ENCODE measurements around the gene MDGA2. TPM values are rescaled to one million over a fixed set of nuclear protein-coding genes. Genes with fewer than 3 reads are reported as not detected.
"Not testable (repeated sequence)": the region's sequence is repeated elsewhere in the genome, so short reads cannot be mapped to it uniquely, and the experiment has no call there.

MDGA2 gene
- total RNA-seq, 4 donors from 2014 or later, result 4.2 TPM; not detected in 3

GRCh38 chr14:47191700-47192099 is 483.7 kb downstream of the MDGA2 start:
- H3K27me3 ChIP-seq, result no peaks in the 10 kb centered on the region
- DNase-seq, result no peak
- no peak overlapping the region for H3K4me3 ChIP-seq
- no peaks in the 10 kb centered on the region for H3K4me1 ChIP-seq
- no peak overlapping the region for H3K27ac ChIP-seq
- H3K36me3 ChIP-seq, result no peaks in the 10 kb centered on the region
- H3K9me3 ChIP-seq, result no peaks in the 10 kb centered on the region
- TF ChIP-seq, protein P1, sequence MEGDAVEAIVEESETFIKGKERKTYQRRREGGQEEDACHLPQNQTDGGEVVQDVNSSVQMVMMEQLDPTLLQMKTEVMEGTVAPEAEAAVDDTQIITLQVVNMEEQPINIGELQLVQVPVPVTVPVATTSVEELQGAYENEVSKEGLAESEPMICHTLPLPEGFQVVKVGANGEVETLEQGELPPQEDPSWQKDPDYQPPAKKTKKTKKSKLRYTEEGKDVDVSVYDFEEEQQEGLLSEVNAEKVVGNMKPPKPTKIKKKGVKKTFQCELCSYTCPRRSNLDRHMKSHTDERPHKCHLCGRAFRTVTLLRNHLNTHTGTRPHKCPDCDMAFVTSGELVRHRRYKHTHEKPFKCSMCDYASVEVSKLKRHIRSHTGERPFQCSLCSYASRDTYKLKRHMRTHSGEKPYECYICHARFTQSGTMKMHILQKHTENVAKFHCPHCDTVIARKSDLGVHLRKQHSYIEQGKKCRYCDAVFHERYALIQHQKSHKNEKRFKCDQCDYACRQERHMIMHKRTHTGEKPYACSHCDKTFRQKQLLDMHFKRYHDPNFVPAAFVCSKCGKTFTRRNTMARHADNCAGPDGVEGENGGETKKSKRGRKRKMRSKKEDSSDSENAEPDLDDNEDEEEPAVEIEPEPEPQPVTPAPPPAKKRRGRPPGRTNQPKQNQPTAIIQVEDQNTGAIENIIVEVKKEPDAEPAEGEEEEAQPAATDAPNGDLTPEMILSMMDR (IDR thresholded peaks at IDR 0.05), result no peak
- TF ChIP-seq POLR2A (IDR thresholded peaks at IDR 0.05), result no peak
- intact Hi-C loops (cut with DNase I; ENCODE audit: low total_unique reads), result no loop called here

DNA sequence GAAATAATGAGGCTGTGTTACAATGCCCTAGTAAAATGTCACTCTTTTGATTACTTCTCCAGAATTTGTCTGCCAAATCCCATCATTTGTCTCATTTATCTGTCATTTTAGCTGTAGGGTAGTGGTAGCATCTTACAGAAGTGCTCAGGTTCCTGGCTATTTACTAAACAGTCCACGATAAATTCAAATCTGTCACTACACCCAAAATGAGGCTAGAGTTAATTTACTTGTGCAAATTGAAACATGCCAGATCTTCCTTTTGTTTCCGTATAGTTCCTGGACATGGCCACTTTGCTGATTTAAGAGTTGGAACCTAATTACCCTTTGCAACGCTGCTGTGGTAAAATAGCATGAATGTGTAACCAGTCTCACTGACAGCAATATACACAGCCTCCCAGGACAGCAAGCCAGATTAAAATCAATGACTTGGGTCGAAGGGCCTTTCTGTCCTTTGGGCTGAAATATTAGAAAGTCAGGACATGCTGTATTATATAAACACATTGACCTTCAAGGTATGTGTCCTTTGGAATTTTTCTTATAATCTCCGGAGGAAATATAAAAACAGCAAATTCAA is 485.4 kb downstream of the MDGA2 start:
- intact Hi-C loops (cut with DNase I; ENCODE audit: low total_unique reads), result no loop called here
- Histone ChIP-seq H3K9me3 (no peaks in the 10 kb centered on the region), H3K4me1 (no peaks in the 10 kb centered on the region), H3K4me3 (no peak overlapping the region), H3K27ac (no peak overlapping the region), H3K27me3 (no peaks in the 10 kb centered on the region), H3K36me3 (peaks cover 0 to 3% of the 10 kb centered on the region in 2 donors)
- TF ChIP-seq, protein P1 (IDR thresholded peaks at IDR 0.05), result no peak
- TF ChIP-seq POLR2A (IDR thresholded peaks at IDR 0.05), result no peak
- no peak for DNase-seq

GRCh38 chr14:47186486-47186885 is 488.9 kb downstream of the MDGA2 start:
- no peak overlapping the region for H3K27ac ChIP-seq
- H3K27me3 ChIP-seq, result no peaks in the 10 kb centered on the region
- intact Hi-C loops (cut with DNase I; ENCODE audit: low total_unique reads), result no loop called here
- H3K9me3 ChIP-seq, result no peaks in the 10 kb centered on the region
- TF ChIP-seq, protein P1 (IDR thresholded peaks at IDR 0.05), result no peak
- no peak for TF ChIP-seq POLR2A (IDR thresholded peaks at IDR 0.05)
- H3K36me3 ChIP-seq, result peaks cover 0 to 4% of the 10 kb centered on the region in 2 donors
- no peak for DNase-seq
- no peaks in the 10 kb centered on the region for H3K4me1 ChIP-seq
- no peak overlapping the region for H3K4me3 ChIP-seq

DNA sequence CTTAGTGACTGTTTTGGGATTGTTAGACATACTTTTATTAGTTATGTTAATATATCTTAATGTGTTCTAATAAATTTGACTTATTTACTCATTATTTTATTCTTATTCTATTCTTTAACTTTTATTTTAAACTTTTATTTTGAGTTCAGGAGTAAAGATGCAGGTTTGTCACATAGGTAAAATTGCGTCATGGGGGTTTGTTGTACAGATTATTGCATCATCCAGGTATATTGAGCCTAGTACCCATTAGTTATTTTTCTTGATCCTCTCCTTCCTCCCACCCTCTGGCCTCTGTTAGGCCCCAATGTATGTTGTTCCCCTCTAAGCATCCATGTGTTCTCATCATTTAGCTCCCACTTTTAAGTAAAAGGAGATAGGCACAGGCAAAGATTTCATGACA is 495.5 kb downstream of the MDGA2 start:
- TF ChIP-seq, protein P1 (IDR thresholded peaks at IDR 0.05), result no peak
- TF ChIP-seq POLR2A (IDR thresholded peaks at IDR 0.05), result no peak
- no peak for DNase-seq
- Histone ChIP-seq H3K4me1 (no peaks in the 10 kb centered on the region), H3K4me3 (no peak overlapping the region), H3K27ac (no peak overlapping the region), H3K9me3 (no peaks in the 10 kb centered on the region), H3K27me3 (no peaks in the 10 kb centered on the region), H3K36me3 (no peaks in the 10 kb centered on the region)
- intact Hi-C loops (cut with DNase I; ENCODE audit: low total_unique reads), result no loop called here

DNA sequence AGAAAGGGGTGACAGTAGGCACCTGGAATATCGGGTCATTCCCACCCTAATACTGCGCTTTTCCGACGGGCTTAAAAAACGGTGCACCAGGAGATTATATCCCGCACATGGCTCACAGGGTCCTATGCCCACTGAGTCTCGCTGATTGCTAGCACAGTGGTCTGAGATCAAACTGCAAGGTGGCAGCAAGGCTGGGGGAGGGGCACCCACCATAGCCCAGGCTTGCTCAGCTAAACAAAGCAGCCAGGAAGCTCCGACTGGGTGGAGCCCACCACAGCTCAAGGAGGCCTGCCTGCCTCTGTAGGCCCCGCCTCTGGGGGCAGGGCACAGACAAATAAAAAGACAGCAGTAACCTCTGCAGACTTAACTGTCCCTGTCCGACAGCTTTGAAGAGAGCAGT is 503.5 kb downstream of the MDGA2 start:
- H3K27ac ChIP-seq; H3K27me3 ChIP-seq; DNase-seq; H3K4me1 ChIP-seq; H3K9me3 ChIP-seq; intact Hi-C loops (cut with DNase I; ENCODE audit: low total_unique reads); H3K36me3 ChIP-seq; H3K4me3 ChIP-seq: not testable (repeated sequence)

GRCh38 chr14:47167402-47167801 is 508.0 kb downstream of the MDGA2 start:
- no peaks in the 10 kb centered on the region for H3K27me3 ChIP-seq
- H3K4me1 ChIP-seq, result no peaks in the 10 kb centered on the region
- H3K4me3 ChIP-seq, result no peak overlapping the region
- intact Hi-C loops (cut with DNase I; ENCODE audit: low total_unique reads), result no loop called here
- TF ChIP-seq, protein P1 (IDR thresholded peaks at IDR 0.05), result no peak
- TF ChIP-seq POLR2A (IDR thresholded peaks at IDR 0.05), result no peak
- no peaks in the 10 kb centered on the region for H3K36me3 ChIP-seq
- no peak for DNase-seq
- no peaks in the 10 kb centered on the region for H3K9me3 ChIP-seq
- no peak overlapping the region for H3K27ac ChIP-seq

All from uterus (tissue), 4 donors.